Ovary (tissue), 3 donors: ENCODE measurements around the gene SIRT4.
A peak's percentile ranks its signal among the peaks of the same experiment; 100 is the strongest.

Experiments used
- EP300 ChIP-seq: sonication (generic); formaldehyde crosslinking; IDR thresholded peaks from one replicate; pipeline ENCODE4 v1.6.1; 2017; ENCODE audit warnings: antibody characterized with exemption
- POLR2A ChIP-seq: fragments of 450-650 bp; IDR thresholded peaks from one replicate; pipeline ENCODE4 v1.6.1; 2017; ENCODE audit warnings: antibody characterized with exemption, mild to moderate bottlenecking, moderate library complexity
- TF ChIP-seq, protein P1 (sequence below), 3 donors: fragments of 450-650 bp in 2 of 3; fragments of 200-600 bp in 1 of 3; IDR thresholded peaks; one replicate each; pipeline versions ENCODE4 v1.5.1 to v1.8.0; 2016 to 2022; ENCODE audit warnings: antibody characterized with exemption in 3 of 3, mild to moderate bottlenecking in 1 of 3
- donor health status: DM: no; HTN: no; CAD: no.

DNA sequence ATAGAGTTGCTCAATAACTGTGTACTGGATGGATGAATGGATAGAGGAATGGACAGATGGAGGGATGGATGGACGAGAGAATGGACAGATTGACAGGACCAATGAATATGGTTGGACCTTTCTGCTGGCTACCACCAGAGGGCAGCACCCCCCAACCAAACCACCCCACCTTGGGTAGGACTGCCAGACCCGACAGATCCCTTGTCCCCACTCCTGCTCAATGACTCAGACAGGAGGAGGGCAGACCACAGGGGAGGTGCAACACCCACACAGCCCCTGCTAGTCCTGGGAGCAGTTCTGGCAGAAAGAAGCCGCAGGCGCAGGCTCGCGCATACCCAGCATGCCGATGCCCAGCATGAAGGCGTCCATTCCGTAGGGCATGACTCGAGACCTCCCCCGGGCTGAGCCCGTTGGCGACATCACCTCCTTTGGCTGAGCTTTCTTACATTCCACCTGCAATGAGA is 54.5 kb downstream of the SIRT4 start:
- TF ChIP-seq, protein P1, sequence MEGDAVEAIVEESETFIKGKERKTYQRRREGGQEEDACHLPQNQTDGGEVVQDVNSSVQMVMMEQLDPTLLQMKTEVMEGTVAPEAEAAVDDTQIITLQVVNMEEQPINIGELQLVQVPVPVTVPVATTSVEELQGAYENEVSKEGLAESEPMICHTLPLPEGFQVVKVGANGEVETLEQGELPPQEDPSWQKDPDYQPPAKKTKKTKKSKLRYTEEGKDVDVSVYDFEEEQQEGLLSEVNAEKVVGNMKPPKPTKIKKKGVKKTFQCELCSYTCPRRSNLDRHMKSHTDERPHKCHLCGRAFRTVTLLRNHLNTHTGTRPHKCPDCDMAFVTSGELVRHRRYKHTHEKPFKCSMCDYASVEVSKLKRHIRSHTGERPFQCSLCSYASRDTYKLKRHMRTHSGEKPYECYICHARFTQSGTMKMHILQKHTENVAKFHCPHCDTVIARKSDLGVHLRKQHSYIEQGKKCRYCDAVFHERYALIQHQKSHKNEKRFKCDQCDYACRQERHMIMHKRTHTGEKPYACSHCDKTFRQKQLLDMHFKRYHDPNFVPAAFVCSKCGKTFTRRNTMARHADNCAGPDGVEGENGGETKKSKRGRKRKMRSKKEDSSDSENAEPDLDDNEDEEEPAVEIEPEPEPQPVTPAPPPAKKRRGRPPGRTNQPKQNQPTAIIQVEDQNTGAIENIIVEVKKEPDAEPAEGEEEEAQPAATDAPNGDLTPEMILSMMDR (IDR thresholded peaks at IDR 0.05): peak; percentile 70 to 82 (median 75)
- no peak for TF ChIP-seq POLR2A
- TF ChIP-seq EP300: no peak
